ENCODE measurements around the gene STAB2.

The STAB2 gene

DNA sequence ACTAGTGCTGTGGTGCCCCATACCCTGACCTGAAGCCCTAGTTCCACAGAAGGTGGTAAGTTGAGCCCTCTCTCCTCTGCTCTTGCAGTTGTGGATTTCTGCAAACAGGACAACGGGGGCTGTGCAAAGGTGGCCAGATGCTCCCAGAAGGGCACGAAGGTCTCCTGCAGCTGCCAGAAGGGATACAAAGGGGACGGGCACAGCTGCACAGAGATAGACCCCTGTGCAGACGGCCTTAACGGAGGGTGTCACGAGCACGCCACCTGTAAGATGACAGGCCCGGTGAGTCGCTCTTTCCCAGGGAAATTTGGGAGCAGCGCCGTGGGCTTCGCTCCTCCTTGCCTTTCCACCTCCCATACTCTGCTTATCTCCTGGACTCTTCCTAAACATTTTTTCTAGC, 161.8 kb downstream of the STAB2 start:
- DNase-seq (ENCODE audit: low spot score): no peak

DNA sequence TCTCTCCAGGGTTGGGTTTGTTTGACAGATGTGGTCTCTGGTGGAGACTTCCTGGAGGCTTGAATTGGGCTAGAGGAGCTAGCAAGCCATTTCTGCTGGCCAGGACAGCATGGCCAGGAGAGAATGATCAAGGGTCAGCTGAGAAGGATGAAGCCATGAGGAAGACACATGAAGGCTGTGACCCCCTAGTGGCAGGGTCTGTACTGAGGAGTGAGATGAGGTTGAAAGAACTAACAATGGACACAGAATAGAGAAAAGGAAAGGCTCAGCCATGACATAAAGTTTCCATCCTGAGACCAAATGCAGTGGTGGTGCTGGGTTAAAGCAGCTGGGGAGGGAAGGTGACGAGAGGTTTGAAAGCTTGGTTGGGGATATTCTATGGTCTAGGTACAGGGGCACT, 164.1 kb downstream of the STAB2 start:
- no peak for DNase-seq (ENCODE audit: low spot score)

DNA sequence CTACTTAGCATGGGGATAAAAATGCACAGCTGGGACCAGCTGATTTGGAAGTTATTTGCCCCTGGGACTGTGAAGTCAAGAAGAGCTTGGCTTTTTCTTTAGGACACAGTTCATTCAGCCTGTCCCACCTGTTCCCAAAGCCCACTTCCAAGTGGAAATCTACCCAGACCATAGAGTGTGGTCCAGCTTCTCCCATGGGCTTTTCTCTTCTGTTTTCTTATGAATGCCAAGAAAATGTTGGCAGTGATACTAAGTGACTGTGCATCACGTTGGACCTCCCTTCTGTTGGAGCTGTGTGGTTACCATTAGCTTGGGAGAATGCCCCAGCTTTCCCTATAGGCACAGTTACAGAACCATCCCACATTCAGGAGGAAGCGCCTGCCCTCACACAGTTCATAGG, 164.5 kb downstream of the STAB2 start:
- DNase-seq (ENCODE audit: low spot score): no peak

DNA sequence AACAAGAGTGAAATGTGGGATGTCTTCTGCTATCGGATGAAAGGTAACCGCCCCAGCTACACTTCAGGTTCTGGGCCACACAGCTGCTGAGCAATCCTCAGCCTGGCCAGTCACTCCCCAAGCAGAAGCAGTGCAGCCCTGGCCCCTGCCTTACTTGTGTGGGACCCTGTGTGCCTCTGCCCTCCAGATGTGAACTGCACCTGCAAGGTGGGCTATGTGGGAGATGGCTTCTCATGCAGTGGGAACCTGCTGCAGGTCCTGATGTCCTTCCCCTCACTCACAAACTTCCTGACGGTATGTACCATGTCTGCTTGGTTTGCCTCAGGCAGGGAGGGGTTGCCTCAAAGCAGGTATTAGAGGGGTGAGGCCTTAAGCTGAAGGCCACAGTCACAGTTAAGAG, 168.4 kb downstream of the STAB2 start:
- DNase-seq (ENCODE audit: low spot score): no peak

DNA sequence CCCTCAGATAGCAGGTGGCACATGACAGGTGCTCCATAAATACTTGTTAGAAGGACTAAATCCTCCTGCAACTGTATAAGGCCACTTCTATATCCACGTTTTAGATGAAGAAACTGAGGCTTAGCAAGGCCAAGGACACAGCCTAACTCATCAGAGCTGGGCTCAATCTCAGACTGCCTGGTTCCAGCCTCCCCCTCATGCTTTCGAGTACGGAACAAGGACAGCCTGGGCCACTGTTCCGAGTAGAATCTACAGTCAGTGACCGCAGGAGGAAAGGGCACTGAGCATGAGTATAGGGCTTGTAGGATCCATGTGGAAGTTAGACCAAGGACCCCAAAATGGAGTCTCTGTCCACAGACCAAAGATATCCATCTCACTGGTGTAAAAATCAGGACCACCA, 169.4 kb downstream of the STAB2 start:
- no peak for DNase-seq (ENCODE audit: low spot score)

DNA sequence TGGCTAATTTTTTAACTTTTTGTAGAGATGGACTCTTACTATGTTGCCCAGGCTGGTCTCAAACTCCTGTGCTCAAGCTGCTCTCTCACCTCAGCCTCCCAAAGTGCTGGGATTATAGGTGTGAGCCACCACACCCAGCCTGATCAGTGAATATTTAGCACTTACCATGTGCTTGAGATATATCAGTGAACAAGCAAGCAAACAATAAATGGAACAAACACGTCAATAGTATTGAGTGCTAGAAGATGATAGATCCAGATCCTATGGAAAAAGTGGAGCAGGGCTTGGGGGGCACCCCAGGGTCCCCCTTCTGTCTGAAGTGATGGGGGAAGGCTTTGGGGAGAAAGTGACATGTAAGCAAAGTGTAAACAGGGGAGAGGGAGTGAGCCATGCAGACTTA, 170.2 kb downstream of the STAB2 start:
- DNase-seq (ENCODE audit: low spot score): no peak

DNA sequence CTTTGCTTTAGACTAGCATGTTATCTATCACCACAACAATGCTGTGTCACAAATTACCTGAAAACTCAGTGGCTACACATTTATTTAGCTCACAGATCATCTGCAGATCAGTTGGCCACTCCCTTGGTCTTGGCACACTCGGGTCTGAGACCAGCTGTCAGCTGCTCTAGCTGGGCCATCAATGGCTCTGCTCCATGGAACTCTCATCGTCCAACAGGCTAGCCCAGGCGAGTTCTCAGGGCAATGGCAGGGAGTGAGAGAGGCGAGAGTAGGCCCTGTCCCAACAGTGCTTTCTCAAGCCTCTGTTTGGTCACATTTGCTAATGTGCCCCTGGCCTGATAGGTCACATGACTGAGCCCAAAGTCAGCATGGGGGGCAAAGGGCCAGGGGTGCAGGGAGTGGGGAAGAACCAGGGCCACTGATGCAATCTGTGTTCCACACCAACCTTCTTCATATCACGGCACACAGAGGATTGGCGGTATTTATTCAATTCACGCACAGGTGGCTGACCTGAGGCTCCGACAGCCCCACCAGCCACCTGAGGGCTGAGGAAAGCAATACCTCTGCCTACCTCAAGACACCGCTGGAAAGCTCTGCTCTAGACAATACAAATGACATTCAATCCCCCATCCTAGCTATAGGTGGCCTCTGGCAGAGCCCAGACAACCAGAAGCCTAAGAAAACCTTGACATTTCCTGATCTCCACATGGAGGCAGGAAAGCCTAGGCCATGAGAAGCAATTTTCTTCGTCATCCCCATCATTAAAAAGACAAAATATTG, 171.4 kb downstream of the STAB2 start:
- DNase-seq (ENCODE audit: low spot score): no peak

DNA sequence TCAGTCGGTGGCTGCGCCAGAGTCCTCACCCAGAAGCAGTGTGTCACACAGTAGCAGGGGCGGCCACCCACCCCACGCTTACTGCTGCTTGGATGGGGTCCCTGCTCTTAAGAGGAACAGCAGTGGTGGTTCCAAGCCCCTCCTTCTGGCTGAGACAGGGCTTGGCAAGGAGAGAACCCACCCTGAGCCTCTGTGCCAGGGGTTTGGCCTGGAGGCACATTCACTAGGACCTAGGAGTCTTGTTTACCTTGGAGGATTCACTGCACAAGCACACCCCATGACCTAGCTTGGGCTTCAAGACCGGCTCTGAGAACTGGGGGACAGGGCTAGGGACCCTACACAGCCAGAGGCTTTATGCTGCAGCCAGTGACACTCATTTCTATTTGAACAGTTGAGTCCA, 175.4 kb downstream of the STAB2 start:
- no peak for DNase-seq (ENCODE audit: low spot score)

DNA sequence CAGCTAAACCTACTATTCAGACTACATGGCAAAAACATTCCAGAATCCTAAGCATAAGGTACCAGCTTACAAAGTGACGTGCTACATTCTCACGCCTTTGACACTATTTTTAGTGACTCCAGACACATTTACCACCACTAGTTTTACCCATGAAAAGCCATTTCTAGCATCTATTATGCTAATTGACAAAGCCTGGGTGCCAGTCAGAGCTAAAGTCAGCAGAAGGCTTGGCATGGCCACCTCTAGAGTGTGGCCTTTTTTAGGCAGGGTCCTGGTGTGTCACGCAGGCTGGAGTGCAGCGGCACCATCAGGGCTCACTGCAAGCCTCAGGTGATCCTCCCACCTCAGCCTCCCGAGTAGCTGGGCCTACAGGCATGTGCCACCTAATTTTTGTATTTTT, 178.2 kb downstream of the STAB2 start:
- no peak for DNase-seq (ENCODE audit: low spot score)

DNA sequence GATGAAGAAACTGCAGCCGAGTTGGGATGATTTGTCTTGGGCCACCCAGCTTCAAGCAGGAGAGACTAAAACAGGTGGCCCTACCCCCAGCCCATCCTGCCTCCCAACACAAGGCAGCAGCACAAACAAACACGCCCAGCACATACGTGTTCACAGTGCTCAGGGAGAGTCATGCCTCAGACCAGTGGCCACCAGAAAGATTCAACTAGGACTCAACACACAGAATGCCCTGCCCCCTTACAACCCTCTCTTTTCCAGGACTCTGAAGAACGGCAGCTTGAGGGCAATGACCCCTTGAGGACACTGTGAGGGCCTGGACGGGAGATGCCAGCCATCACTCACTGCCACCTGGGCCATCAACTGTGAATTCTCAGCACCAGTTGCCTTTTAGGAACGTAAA, 179.0 kb downstream of the STAB2 start:
- DNase-seq (ENCODE audit: low spot score): no peak

DNA sequence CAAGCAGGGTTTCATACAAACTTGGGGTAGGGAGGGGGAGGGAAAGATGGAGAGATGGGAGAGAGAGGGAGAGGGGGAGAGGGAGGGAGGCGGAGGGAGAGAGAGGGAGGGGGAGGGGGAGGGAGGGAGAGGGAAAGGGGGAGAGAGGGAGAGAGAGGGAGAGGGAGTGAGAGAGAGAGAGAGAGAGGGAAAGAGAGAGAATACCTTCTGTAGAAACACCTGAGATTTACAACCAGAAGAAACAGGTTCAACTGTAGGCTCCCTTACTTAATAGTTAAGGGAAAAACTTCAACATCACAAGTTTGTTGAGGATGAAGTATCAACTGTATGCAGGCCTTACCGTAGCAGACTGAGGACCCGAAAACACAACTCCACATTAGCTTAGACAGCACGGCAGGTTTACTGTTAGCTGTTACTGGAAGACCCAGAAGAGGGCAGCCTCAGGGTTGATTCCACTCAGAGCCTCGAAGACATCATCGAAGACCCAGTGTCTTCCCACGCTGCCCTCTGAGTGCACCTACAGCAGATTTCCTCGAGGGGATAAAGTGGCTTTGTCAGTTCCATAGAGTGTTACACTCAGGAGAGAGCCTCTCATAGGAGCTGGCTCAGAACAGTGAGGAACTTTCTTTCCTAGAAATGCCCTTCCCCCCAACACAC, 181.5 kb downstream of the STAB2 start:
- DNase-seq (ENCODE audit: low spot score): no peak

DNA sequence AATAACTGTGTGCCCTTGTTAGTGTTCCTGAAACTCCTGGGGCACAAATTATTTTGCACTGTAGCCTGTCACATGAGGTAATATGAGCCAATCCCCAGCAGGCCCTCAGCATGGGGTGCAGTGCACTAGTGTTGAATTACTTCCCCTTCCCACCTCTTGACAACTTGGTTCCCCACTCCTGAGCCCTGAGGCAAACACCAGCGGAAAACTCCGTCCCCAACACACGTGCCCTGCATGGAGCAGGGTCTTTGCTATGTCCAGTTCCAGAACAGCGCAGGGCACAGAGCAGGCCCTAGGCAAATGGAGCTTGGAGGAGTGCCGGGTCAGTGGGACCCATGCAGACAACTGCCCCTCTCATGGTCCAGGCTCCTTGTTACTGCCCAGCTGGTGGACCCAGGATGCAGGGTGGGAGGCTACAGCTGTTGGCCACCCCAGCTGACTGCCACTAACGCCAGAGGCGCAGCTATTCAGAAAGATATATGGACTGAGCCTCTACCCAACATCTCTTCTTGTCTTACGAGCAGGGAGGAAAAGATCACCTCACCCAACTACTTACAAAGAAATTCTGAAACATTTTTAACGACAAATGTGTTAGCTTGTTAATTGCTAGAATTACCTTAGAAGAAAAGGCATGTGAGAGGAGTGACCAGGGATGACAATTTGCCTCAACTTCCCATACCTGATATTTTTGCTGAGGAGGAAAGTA, 182.3 kb downstream of the STAB2 start:
- DNase-seq (ENCODE audit: low spot score): no peak

DNA sequence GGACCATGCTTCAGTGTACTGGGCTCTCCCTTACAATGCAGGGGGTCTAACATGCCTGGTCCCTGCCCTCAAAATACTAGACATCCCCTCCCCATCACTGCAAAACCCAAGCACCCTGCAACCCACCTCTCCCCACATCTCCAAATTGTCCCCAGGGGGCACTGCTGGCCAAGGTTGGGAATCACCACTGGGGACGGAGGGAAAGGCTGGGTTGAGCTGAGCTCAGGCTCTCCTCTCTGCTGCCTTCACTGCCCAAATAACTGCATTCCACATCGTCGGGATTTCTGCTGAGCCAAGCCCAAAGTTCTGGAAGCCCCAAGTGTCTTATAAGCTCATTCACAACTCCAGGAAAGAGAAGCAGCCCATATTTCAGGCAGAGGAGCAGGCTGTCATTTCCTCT, 184.4 kb downstream of the STAB2 start:
- peak; percentile 59 for DNase-seq (ENCODE audit: low spot score)

DNA sequence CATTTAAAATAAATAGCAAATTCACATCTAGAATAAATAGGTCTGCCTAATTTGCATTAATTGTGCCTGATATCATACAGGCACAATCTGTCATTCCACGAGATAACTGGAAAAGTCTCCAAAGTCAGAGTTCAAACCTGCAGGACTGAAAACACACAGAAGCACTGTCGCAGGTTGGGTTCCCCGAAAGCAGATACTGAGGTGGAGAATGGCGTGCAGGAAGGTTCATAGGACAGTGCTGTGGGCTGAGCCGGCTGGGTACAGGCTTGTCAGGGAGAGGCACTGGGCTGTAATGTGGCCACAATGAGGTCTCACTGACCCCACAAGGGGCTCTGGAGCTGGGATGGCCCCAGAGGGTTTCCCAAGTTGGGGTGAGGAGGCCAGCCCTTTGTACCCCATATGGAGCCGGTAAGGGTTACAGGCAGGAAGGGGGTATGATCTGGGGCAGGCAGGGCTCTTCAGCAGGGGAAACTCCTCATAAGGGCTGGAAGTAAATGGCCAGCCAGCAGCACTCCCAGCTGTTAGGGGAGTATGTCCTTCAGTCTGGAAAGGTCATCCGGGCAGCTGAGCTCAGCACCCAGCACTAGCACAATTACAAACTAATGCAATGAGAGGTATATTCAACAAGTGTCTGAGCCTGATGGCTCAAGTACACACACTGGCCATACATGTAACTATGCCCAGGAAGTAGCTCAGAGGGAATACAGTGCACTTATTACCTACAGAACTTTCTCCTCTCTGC, 185.5 kb downstream of the STAB2 start:
- no peak for DNase-seq (ENCODE audit: low spot score)

DNA sequence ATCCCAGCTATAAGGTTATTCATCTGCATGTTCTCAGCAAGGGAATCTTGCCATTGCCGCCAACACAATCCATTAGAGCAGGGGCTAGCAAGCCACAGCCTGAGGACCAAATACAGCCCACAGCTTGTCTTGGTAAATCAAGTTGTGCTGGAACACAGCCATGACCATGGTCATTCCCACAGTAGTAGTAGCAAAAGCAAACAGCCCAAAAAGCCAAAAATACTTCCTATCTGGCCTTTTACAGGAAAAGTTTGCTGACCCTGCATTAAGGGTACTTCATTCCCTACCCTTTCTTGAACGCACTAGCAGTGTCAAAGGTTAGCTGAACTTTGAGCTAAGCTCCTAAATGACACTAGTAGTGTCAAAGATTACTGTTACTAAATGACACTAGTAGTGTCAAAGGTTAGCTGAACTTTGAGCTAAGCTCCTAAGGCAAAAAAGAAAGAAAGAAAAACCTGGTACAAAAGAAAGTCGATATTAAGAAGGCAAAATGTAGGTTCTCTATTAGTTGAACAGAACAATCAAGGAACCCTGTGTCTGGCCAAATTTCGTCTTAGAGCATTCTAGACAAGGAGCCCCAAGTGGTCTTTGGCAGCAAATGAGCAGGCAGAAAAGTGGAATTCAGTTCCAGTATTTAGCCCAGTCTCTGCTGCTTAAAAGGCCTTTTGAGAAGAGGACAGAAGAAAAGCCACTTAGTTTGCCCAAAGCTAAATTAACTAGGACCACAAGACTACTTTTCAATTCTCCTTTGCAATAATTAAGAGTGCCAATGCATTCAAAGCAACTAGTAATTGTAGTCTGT, 186.2 kb downstream of the STAB2 start:
- no peak for DNase-seq (ENCODE audit: low spot score)

DNA sequence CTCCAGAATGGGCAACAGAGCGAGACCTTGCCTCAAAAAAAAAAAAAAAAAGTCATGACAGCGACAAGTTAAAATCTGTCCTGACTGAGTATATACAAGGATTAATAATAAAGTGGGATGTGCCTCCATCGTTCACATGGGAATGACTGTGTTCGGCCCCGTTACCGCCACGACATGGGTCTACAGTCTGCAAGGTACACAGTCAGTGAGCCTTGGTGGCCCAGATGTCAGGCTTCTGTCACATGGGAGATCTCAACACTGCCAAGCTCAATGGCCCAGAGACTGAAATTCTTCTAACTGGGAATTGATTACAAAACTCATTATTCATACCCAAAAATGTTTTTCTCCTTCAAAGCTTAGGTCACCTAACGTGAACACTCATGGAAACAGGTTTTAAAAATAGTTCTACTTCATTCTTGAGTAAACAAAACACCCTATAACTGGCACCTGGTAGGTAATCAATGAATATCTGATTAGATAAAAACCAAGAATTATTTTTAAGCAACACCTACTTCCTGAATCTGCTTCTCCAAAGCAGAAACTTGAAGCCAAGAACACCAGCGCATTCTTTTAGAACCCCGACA, 188.0 kb downstream of the STAB2 start:
- no peak for DNase-seq (ENCODE audit: low spot score)

DNA sequence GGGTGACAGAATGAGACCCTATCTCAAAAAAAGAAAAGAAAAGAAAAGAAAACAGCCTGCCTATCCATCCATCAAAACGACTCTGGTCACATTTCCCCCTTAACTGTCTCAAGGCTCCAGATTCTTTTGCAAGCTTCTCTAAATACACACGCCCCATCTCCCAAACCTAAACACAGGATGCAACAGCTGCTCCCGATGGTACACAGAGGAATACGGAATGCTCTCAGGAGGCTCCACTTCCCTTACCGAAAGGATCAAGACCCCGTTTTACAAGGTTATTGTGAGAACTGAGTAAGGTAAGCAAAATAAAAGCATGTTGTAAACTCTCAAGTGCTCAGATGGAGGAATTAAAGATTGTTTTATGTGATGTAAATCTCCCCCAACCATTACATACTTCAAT, 191.7 kb downstream of the STAB2 start:
- no peak for DNase-seq (ENCODE audit: low spot score)

DNA sequence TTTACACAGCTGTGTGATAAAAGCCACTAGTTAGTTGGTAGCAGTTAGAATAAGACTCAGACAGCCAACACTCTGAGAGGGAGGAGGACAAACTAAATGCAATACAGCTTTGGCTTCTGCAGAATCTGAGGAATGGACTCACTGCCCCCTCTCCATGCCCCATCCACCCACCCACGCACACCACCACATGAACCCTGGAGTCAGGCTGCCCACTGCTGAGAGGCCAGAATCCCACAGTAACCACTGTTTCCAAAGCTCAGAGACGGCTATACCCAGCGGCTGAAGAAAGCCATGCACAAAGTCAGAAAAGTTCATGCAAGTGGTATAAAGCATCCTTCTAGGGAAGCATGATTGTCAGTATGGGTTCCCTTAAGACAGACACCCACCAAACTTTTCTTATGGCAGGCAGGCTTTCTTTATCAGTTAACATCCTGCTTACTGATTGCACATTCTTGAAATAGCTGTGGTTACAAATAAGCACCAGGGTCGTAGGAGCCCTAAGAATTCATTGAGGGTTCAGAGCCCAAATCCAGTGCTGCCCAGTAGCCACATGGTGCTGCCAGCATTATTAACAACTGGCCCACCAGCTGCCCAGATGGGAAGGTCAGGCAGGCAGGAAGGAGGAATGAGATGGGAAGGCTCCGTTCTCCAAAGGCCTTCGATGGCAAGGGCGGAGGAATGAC, 192.5 kb downstream of the STAB2 start:
- no peak for DNase-seq (ENCODE audit: low spot score)

DNA sequence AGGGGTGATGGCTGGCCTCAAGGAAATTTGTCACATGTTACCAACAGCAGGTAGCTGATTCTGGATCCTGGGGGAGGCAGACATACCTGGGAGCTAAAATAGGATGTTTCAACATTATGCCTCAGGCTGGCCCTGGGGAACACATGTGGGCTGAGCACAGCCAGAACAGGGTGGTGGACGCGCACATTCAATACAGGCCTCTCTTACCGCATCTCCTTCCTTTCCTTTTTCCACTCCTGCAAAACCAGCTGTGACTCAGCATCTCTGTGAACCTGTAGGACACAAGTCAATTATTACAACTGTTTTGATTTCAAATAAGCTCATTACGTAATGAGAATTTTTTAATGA, 193.0 kb downstream of the STAB2 start:
- DNase-seq (ENCODE audit: low spot score): no peak

DNA sequence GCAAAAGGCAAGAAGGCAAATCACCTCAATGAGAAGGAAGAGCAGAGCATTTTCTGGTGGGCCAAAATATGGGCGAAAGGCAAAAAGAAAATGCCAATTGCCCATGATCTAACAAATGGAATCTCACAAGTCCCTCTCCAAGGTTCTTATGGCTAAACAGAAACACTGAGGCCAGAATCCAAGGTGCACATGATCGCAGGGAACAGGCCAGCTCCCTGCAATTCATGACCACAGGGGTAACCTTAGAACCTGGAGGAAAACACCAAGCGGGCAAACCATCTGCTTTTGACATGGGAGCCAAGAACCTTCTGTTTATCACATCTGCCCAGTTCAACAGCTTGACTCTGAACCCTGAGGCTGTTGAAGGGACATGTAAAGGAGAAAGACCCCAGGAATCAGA, 193.9 kb downstream of the STAB2 start:
- DNase-seq (ENCODE audit: low spot score): no peak

DNA sequence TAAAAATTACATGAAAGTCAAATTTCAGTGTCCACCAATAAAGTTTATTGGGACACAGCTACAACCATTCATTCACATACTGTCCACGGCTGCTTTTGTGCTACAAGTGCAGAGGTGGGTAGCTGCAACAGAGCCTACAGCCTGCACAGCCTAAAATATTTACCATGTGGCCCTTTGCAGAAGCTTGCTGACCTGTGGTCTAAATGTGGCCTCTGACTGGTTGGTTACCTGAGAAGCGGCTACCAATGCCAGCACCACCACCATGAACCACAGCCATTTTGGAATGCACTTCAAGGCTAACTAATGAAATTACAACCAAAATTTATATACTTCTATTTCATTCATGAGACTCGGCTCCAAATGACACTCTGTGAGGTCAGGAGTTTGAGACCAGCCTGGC, 195.3 kb downstream of the STAB2 start:
- no peak for DNase-seq (ENCODE audit: low spot score)
